ENCODE results near the gene CLEC5A. TPM values are rescaled to one million over a fixed set of nuclear protein-coding genes. Genes with fewer than 3 reads are reported as not detected.
A peak's percentile ranks its signal among the peaks of the same experiment; 100 is the strongest.
"Not testable (repeated sequence)": the region's sequence is repeated elsewhere in the genome, so short reads cannot be mapped to it uniquely, and the experiment has no call there.

CLEC5A gene
- polyA plus RNA-seq, 3 donors = 9.6 to 15.2 (median 10.0) TPM

- H3K79me2 ChIP-seq (ENCODE audit: insufficient read depth, low read length) = no peaks in the 10 kb centered on the region
- no peaks in the 10 kb centered on the region for H4K20me1 ChIP-seq (ENCODE audit: insufficient read depth, low read length)
- intact Hi-C loops (cut with micrococcal nuclease) = no loop called here
- Mint-ChIP-seq H3K27ac (peak overlapping the region in 2 of 7 donors; percentile 43 to 58), H3K36me3 (no peaks in the 10 kb centered on the region), H3K27me3 (ENCODE audit: low read depth in 3 of 3) (peaks cover 0 to 2% (median 0%) of the 10 kb centered on the region in 3 donors), H3K4me3 (no peak overlapping the region), H3K4me1 (peaks cover 50% of the 10 kb centered on the region), H3K9me3 (peaks cover 0 to 8% (median 0%) of the 10 kb centered on the region in 7 donors)
- no peaks in the 10 kb centered on the region for H3K27me3 ChIP-seq (ENCODE audit: control insufficient read depth in 2 of 2, insufficient read depth in 2 of 2, low read length in 2 of 2)
- H3K4me1 ChIP-seq (ENCODE audit: control insufficient read depth in 1 of 2, insufficient read depth in 2 of 2, low read length in 2 of 2) = peaks cover 47 to 53% of the 10 kb centered on the region in 2 donors
- no peak overlapping the region for H3K4me2 ChIP-seq (replicated peaks; ENCODE audit: extremely low read depth, low read length, poor library complexity, severe bottlenecking)
- WGBS (ENCODE audit: insufficient coverage) = 85% methylated on average over 2 of the region's 2 CpGs
- no peak for TF ChIP-seq CTCF (IDR thresholded peaks at IDR 0.05)
- no peak overlapping the region for H3K27ac ChIP-seq (ENCODE audit: low read depth in 1 of 2, low read length in 2 of 2)
- no peaks in the 10 kb centered on the region for H3K36me3 ChIP-seq (replicated peaks in 1 of 2; ENCODE audit: control insufficient read depth in 1 of 2, insufficient read depth in 2 of 2, low read length in 2 of 2)
- no peak for DNase-seq
- H3K4me3 ChIP-seq (replicated peaks in 1 of 3; ENCODE audit: low read depth in 2 of 3, low read length in 3 of 3) = no peak overlapping the region
- H2AFZ ChIP-seq (ENCODE audit: insufficient read depth, low read depth, low read length, poor library complexity, severe bottlenecking) = no peak overlapping the region
- H3K9ac ChIP-seq (ENCODE audit: insufficient read depth, low read length, poor library complexity, severe bottlenecking) = no peak overlapping the region
- no peaks in the 10 kb centered on the region for H3K9me3 ChIP-seq (replicated peaks in 1 of 2; ENCODE audit: control insufficient read depth in 1 of 2, insufficient read depth in 1 of 2, low read length in 2 of 2)
Observed at GRCh38 chr7:141986923-141987322, 40.1 kb upstream of the CLEC5A start.

GRCh38 chr7:141985926-141986325 lies 39.2 kb upstream of the CLEC5A start:
- H3K4me3 Mint-ChIP-seq; intact Hi-C loops (cut with micrococcal nuclease); H3K79me2 ChIP-seq (ENCODE audit: insufficient read depth, low read length); H3K9ac ChIP-seq (ENCODE audit: insufficient read depth, low read length, poor library complexity, severe bottlenecking); H3K9me3 Mint-ChIP-seq; DNase-seq; H3K36me3 Mint-ChIP-seq; H2AFZ ChIP-seq (ENCODE audit: insufficient read depth, low read depth, low read length, poor library complexity, severe bottlenecking); H3K9me3 ChIP-seq (replicated peaks in 1 of 2; ENCODE audit: control insufficient read depth in 1 of 2, insufficient read depth in 1 of 2, low read length in 2 of 2); H3K36me3 ChIP-seq (replicated peaks in 1 of 2; ENCODE audit: control insufficient read depth in 1 of 2, insufficient read depth in 2 of 2, low read length in 2 of 2); H3K27me3 Mint-ChIP-seq (ENCODE audit: low read depth in 3 of 3); H4K20me1 ChIP-seq (ENCODE audit: insufficient read depth, low read length); H3K27me3 ChIP-seq (ENCODE audit: control insufficient read depth in 2 of 2, insufficient read depth in 2 of 2, low read length in 2 of 2); H3K4me2 ChIP-seq (replicated peaks; ENCODE audit: extremely low read depth, low read length, poor library complexity, severe bottlenecking); H3K4me3 ChIP-seq (replicated peaks in 1 of 3; ENCODE audit: low read depth in 2 of 3, low read length in 3 of 3); H3K27ac ChIP-seq (ENCODE audit: low read depth in 1 of 2, low read length in 2 of 2): not testable (repeated sequence)
- peak overlapping the region in 1 of 7 donors; percentile 35 for H3K27ac Mint-ChIP-seq
- H3K4me1 ChIP-seq (ENCODE audit: control insufficient read depth in 1 of 2, insufficient read depth in 2 of 2, low read length in 2 of 2) = peaks cover 37 to 43% of the 10 kb centered on the region in 2 donors
- WGBS (ENCODE audit: insufficient coverage) = 100% methylated on average over 4 of the region's 13 CpGs
- peaks cover 40% of the 10 kb centered on the region for H3K4me1 Mint-ChIP-seq
